ENCODE results near the gene CLSTN2.

Gene CLSTN2

GRCh38 chr3:140436421-140436820 lies 501.4 kb downstream of the CLSTN2 start:
- H3K36me3 ChIP-seq (ENCODE audit: control insufficient read depth, insufficient read depth, low read length) = no peaks in the 10 kb centered on the region
- no peaks in the 10 kb centered on the region for H3K4me1 ChIP-seq (ENCODE audit: control insufficient read depth, insufficient read depth, low read length)
- no peak overlapping the region for H3K4me3 ChIP-seq (ENCODE audit: low read length)
- H3K27ac ChIP-seq (ENCODE audit: low read depth, low read length) = no peak overlapping the region
- H3K9ac ChIP-seq (ENCODE audit: low read length) = no peak overlapping the region
- no peaks in the 10 kb centered on the region for H3K27me3 ChIP-seq (ENCODE audit: control insufficient read depth, insufficient read depth, low read length)

DNA sequence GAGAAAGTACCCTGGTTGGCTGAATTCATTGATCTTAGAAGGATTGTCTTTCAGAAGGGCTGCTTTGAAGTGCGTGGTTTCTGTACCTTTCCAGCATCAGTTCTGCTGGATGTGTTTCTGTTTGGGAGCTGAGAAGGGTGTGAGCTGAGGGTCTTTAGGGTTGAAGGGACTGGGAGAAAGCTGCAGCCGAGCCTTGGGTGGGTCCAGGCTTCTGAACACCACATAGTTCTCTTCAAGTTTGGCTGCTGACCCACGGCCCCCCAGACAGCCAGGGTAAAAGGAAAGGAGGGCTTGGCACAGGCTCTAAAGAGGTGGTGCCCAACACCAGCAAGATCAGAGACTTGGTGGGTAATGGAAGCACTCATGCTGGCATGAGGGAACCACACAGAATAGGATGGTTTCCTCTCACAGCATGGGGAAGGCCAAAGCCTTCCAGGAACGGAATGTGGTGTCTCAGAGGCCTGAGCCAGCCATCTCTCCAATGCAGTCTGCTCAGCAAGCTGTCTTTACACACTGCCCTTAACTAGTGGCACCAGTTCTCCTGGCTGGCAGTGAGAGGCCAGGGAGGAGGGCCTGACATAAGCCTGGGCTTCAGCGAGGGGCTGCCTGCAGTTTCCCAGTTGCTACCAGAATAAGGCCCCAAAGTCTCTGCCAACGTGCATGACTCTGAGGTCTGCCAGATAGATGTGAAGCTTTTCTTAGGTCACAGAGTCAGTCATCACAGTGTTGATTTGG lies 503.9 kb downstream of the CLSTN2 start:
- Histone ChIP-seq H3K27ac (ENCODE audit: low read depth, low read length) (no peak overlapping the region), H3K36me3 (ENCODE audit: control insufficient read depth, insufficient read depth, low read length) (no peaks in the 10 kb centered on the region), H3K27me3 (ENCODE audit: control insufficient read depth, insufficient read depth, low read length) (no peaks in the 10 kb centered on the region), H3K4me3 (ENCODE audit: low read length) (no peak overlapping the region), H3K9ac (ENCODE audit: low read length) (no peak overlapping the region), H3K4me1 (ENCODE audit: control insufficient read depth, insufficient read depth, low read length) (no peaks in the 10 kb centered on the region)

DNA sequence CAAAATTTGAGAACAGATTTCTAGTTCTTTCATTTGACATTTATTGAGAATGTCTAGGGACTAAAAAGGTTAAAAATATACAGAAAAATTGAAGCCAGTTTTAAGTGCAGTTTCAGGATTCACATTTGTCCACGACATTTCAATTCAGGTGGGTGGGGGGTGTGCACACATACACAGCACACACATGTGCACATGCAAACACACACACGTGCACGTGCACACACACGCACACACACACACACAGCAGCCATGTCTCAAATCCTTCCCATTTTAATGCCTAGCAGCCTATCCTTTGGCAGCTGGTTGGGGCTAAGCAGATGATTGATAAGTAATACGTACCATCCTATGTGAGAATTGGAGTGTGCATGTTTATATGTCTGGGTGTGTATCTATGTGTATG lies 504.5 kb downstream of the CLSTN2 start:
- Histone ChIP-seq H3K9ac (ENCODE audit: low read length) (no peak overlapping the region), H3K4me1 (ENCODE audit: control insufficient read depth, insufficient read depth, low read length) (no peaks in the 10 kb centered on the region), H3K4me3 (ENCODE audit: low read length) (no peak overlapping the region), H3K36me3 (ENCODE audit: control insufficient read depth, insufficient read depth, low read length) (no peaks in the 10 kb centered on the region), H3K27ac (ENCODE audit: low read depth, low read length) (no peak overlapping the region), H3K27me3 (ENCODE audit: control insufficient read depth, insufficient read depth, low read length) (no peaks in the 10 kb centered on the region)

DNA sequence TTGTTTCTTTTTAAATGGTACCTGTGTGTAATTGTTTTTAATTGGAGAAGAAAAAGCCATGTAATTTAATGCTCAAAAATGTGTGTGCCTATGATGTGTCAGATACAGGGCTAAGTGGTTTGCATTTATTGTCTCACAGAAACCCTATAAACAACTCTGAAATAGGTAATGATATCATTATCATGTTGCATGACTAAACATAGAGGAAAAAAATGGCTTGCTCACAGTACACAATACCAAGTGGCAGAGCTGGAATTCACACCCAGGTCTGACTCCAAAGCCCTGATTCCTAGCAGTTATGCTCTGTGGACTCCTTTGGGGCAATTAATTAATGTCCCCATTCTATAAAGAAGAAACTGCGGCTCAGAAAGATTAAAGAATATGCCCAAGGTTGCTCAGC lies 505.5 kb downstream of the CLSTN2 start:
- H3K27ac ChIP-seq (ENCODE audit: low read depth, low read length) = no peak overlapping the region
- no peaks in the 10 kb centered on the region for H3K36me3 ChIP-seq (ENCODE audit: control insufficient read depth, insufficient read depth, low read length)
- no peak overlapping the region for H3K9ac ChIP-seq (ENCODE audit: low read length)
- H3K4me1 ChIP-seq (ENCODE audit: control insufficient read depth, insufficient read depth, low read length) = no peaks in the 10 kb centered on the region
- no peak overlapping the region for H3K4me3 ChIP-seq (ENCODE audit: low read length)
- H3K27me3 ChIP-seq (ENCODE audit: control insufficient read depth, insufficient read depth, low read length) = no peaks in the 10 kb centered on the region

DNA sequence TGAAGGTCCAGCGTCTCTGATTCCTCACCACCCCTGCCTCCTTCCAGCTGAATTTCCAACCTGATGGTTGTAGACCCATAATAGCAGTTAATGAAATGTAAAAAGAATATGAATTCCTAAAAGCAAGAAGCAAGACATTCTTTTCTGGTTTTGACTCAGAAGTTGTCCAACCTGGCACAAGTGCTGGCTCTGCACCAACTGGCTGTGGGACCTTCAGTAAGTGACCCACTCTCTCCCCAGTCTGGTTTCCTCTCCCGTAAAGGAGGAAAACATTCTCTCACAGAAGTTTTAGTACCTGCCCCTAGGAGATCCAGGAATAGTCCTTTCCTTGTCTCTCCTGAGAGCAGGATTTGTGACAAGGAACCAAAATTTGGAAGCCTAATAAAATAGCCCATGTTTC lies 506.0 kb downstream of the CLSTN2 start:
- Histone ChIP-seq H3K9ac (ENCODE audit: low read length) (no peak overlapping the region), H3K4me3 (ENCODE audit: low read length) (no peak overlapping the region), H3K4me1 (ENCODE audit: control insufficient read depth, insufficient read depth, low read length) (no peaks in the 10 kb centered on the region), H3K27me3 (ENCODE audit: control insufficient read depth, insufficient read depth, low read length) (no peaks in the 10 kb centered on the region), H3K36me3 (ENCODE audit: control insufficient read depth, insufficient read depth, low read length) (no peaks in the 10 kb centered on the region), H3K27ac (ENCODE audit: low read depth, low read length) (no peak overlapping the region)

- H3K9ac ChIP-seq (ENCODE audit: low read length) = no peak overlapping the region
- H3K27ac ChIP-seq (ENCODE audit: low read depth, low read length) = no peak overlapping the region
- H3K27me3 ChIP-seq (ENCODE audit: control insufficient read depth, insufficient read depth, low read length) = no peaks in the 10 kb centered on the region
- H3K4me1 ChIP-seq (ENCODE audit: control insufficient read depth, insufficient read depth, low read length) = no peaks in the 10 kb centered on the region
- no peak overlapping the region for H3K4me3 ChIP-seq (ENCODE audit: low read length)
- no peaks in the 10 kb centered on the region for H3K36me3 ChIP-seq (ENCODE audit: control insufficient read depth, insufficient read depth, low read length)
Measured at GRCh38 chr3:140442621-140443020, 507.6 kb downstream of the CLSTN2 start.

DNA sequence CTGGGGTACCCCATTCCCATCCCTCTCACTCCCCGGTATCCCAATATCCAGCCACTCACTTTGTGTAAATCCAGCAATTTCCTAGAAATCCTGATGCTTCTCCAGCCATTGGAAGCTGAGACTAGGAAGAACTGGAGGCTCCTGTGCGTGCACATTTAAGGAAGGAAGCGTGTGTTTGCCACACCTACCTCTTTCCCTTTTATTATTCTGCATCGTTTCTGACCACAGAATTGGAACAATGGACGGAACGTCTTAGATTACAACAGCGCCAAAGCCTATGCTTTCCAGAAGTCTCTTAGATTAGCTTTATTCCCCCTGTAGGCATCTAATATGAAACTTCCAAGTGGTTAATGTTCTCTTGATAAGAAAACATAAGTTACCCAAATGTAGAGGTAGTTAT lies 508.1 kb downstream of the CLSTN2 start:
- Histone ChIP-seq H3K9ac (ENCODE audit: low read length) (no peak overlapping the region), H3K27ac (ENCODE audit: low read depth, low read length) (no peak overlapping the region)

GRCh38 chr3:140443806-140444205 lies 508.8 kb downstream of the CLSTN2 start:
- H3K36me3 ChIP-seq (ENCODE audit: control insufficient read depth, insufficient read depth, low read length) = no peaks in the 10 kb centered on the region
- H3K9ac ChIP-seq (ENCODE audit: low read length) = no peak overlapping the region
- no peak overlapping the region for H3K4me3 ChIP-seq (ENCODE audit: low read length)
- H3K4me1 ChIP-seq (ENCODE audit: control insufficient read depth, insufficient read depth, low read length) = no peaks in the 10 kb centered on the region
- no peak overlapping the region for H3K27ac ChIP-seq (ENCODE audit: low read depth, low read length)
- H3K27me3 ChIP-seq (ENCODE audit: control insufficient read depth, insufficient read depth, low read length) = no peaks in the 10 kb centered on the region

More for the DNA sequence above, 508.1 kb downstream of the CLSTN2 start:
- no peaks in the 10 kb centered on the region for H3K36me3 ChIP-seq (ENCODE audit: control insufficient read depth, insufficient read depth, low read length)
- H3K4me3 ChIP-seq (ENCODE audit: low read length) = no peak overlapping the region
- no peaks in the 10 kb centered on the region for H3K4me1 ChIP-seq (ENCODE audit: control insufficient read depth, insufficient read depth, low read length)
- no peaks in the 10 kb centered on the region for H3K27me3 ChIP-seq (ENCODE audit: control insufficient read depth, insufficient read depth, low read length)

- H3K36me3 ChIP-seq (ENCODE audit: control insufficient read depth, insufficient read depth, low read length) = no peaks in the 10 kb centered on the region
- H3K27ac ChIP-seq (ENCODE audit: low read depth, low read length) = no peak overlapping the region
- no peak overlapping the region for H3K4me3 ChIP-seq (ENCODE audit: low read length)
- no peaks in the 10 kb centered on the region for H3K4me1 ChIP-seq (ENCODE audit: control insufficient read depth, insufficient read depth, low read length)
- no peak overlapping the region for H3K9ac ChIP-seq (ENCODE audit: low read length)
- H3K27me3 ChIP-seq (ENCODE audit: control insufficient read depth, insufficient read depth, low read length) = no peaks in the 10 kb centered on the region
Measured at GRCh38 chr3:140446734-140447133, 511.7 kb downstream of the CLSTN2 start.

DNA sequence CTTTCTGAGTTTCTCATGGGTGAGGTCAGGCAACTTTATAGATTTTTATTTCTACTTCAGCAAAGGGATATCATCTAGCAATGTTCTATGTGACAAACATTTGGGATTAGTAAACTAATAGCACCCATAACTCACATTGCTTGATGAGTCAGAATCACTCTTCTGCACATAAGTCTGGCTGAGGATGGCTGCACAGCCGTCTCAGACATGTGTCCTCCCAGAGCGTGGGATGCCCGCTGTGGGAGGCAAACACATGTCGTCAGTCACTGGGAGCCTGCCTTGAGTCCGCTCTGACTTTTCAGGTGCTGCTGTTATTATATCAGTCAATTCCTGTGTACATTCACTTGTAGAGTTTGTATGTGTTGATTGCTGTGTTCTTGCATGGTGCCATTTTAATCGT lies 512.2 kb downstream of the CLSTN2 start:
- H3K27me3 ChIP-seq (ENCODE audit: control insufficient read depth, insufficient read depth, low read length) = no peaks in the 10 kb centered on the region
- no peaks in the 10 kb centered on the region for H3K4me1 ChIP-seq (ENCODE audit: control insufficient read depth, insufficient read depth, low read length)
- H3K4me3 ChIP-seq (ENCODE audit: low read length) = no peak overlapping the region
- H3K27ac ChIP-seq (ENCODE audit: low read depth, low read length) = no peak overlapping the region
- H3K36me3 ChIP-seq (ENCODE audit: control insufficient read depth, insufficient read depth, low read length) = no peaks in the 10 kb centered on the region
- H3K9ac ChIP-seq (ENCODE audit: low read length) = no peak overlapping the region

DNA sequence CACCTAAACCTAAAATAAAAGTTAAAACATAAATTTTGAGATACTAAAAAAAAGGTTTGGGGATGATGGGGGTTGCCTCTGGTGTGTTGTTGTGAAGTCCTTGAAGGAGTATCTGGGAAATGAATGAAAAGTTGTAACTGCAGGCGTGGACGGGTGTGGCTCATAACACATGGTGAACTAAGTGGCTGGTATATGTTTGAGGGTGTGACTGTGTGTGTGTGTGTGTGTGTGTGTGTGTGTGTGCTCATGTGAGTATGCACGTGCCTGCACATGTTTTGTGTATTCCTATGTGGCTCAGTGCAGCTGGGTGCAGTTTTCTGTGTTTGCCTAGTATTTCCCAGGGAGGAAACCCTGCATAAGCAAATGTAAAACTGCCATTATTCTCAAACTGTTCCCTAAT lies 513.0 kb downstream of the CLSTN2 start:
- Histone ChIP-seq H3K4me1 (ENCODE audit: control insufficient read depth, insufficient read depth, low read length) (no peaks in the 10 kb centered on the region), H3K36me3 (ENCODE audit: control insufficient read depth, insufficient read depth, low read length) (no peaks in the 10 kb centered on the region), H3K4me3 (ENCODE audit: low read length) (no peak overlapping the region), H3K9ac (ENCODE audit: low read length) (no peak overlapping the region), H3K27ac (ENCODE audit: low read depth, low read length) (no peak overlapping the region), H3K27me3 (ENCODE audit: control insufficient read depth, insufficient read depth, low read length) (no peaks in the 10 kb centered on the region)

- H3K9ac ChIP-seq (ENCODE audit: low read length) = no peak overlapping the region
- no peak overlapping the region for H3K27ac ChIP-seq (ENCODE audit: low read depth, low read length)
- no peak overlapping the region for H3K4me3 ChIP-seq (ENCODE audit: low read length)
- H3K27me3 ChIP-seq (ENCODE audit: control insufficient read depth, insufficient read depth, low read length) = no peaks in the 10 kb centered on the region
- no peaks in the 10 kb centered on the region for H3K36me3 ChIP-seq (ENCODE audit: control insufficient read depth, insufficient read depth, low read length)
- H3K4me1 ChIP-seq (ENCODE audit: control insufficient read depth, insufficient read depth, low read length) = no peaks in the 10 kb centered on the region
Measured at GRCh38 chr3:140449413-140450256, 514.6 kb downstream of the CLSTN2 start.

DNA sequence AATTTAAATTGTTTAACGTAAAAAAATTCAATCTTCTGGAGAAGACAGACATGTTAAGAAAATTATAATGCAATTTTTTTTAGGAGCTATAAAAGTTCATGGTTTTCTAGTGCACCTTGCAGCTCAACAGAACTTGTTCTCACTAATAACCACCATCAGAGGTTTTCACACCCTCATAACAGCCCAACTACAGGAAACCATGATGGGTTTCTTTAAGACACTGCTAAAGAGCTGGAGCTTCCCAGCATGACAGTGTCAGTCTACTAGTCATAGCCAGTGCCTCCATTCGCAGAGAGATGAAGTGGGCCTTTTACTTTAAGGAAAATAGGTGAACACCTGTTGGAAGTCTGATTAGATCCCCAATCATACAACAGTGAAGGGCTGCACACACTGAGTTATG lies 518.8 kb downstream of the CLSTN2 start:
- no peaks in the 10 kb centered on the region for H3K27me3 ChIP-seq (ENCODE audit: control insufficient read depth, insufficient read depth, low read length)
- H3K4me3 ChIP-seq (ENCODE audit: low read length) = no peak overlapping the region
- H3K4me1 ChIP-seq (ENCODE audit: control insufficient read depth, insufficient read depth, low read length) = no peaks in the 10 kb centered on the region
- no peaks in the 10 kb centered on the region for H3K36me3 ChIP-seq (ENCODE audit: control insufficient read depth, insufficient read depth, low read length)
- H3K9ac ChIP-seq (ENCODE audit: low read length) = no peak overlapping the region
- H3K27ac ChIP-seq (ENCODE audit: low read depth, low read length) = no peak overlapping the region

Measured in rectal smooth muscle tissue (tissue), 1 donor.